Heart left ventricle (tissue), 16 donors: ENCODE measurements around the gene PTPRC. TPM values are rescaled to one million over a fixed set of nuclear protein-coding genes. Genes with fewer than 3 reads are reported as not detected.

Source experiments
- ATAC-seq, 4 donors: fragments of 200-7000 bp; cut with Tn5 transposase; one replicate each; pipeline ENCODE4 v1.9.1; 2020 to 2022; ENCODE audit warnings: moderate library complexity in 4 of 4, mild to moderate bottlenecking in 3 of 4, moderate number of reproducible peaks in 1 of 4
- DNase-seq, 5 donors: peaks; one replicate each; pipeline ENCODE4 v3.0.0-alpha.2; 2020
- H3K27ac ChIP-seq, 12 donors: fragments of 200-600 bp; sonication (generic) in 4 of 12; one replicate each; pipeline versions ENCODE4 v1.5.0 to v1.8.0; 2016 to 2022; ENCODE audit warnings: mild to moderate bottlenecking in 2 of 12
- H3K27me3 ChIP-seq, 9 donors: fragments of 200-600 bp; sonication (generic) in 2 of 9; one replicate each; pipeline versions ENCODE4 v1.5.1 to v1.8.0; 2016 to 2022; ENCODE audit warnings: mild to moderate bottlenecking in 3 of 9
- H3K36me3 ChIP-seq, 9 donors: fragments of 200-600 bp; sonication (generic) in 2 of 9; one replicate each; pipeline versions ENCODE4 v1.5.0 to v1.8.0; 2018 to 2022; ENCODE audit warnings: mild to moderate bottlenecking in 2 of 9
- H3K4me1 ChIP-seq, 12 donors: fragments of 200-600 bp; sonication (generic) in 4 of 12; one replicate each; pipeline versions ENCODE4 v1.5.0 to v1.8.0; 2016 to 2022; ENCODE audit warnings: mild to moderate bottlenecking in 3 of 12
- H3K4me3 ChIP-seq, 12 donors: fragments of 200-600 bp; sonication (generic) in 4 of 12; one replicate each; pipeline versions ENCODE4 v1.5.0 to v1.8.0; 2017 to 2022; ENCODE audit warnings: mild to moderate bottlenecking in 9 of 12, moderate library complexity in 4 of 12
- H3K9me3 ChIP-seq, 12 donors: fragments of 200-600 bp; sonication (generic) in 4 of 12; one replicate each; pipeline versions ENCODE4 v1.5.0 to v1.8.0; 2016 to 2022; ENCODE audit warnings: mild to moderate bottlenecking in 1 of 12
- CTCF ChIP-seq, 12 donors: fragments of 200-600 bp; sonication (generic) in 4 of 12; IDR thresholded peaks; one replicate each; pipeline versions ENCODE4 v1.5.0 to v1.8.0; 2018 to 2022; ENCODE audit warnings: antibody characterized with exemption in 12 of 12, mild to moderate bottlenecking in 5 of 12
- POLR2A ChIP-seq, 2 donors: fragments of 450-650 bp; IDR thresholded peaks; one replicate each; pipeline ENCODE4 v1.6.1; 2017; ENCODE audit warnings: antibody characterized with exemption in 2 of 2, mild to moderate bottlenecking in 2 of 2, moderate library complexity in 2 of 2
- WGBS, 4 donors: extraction: QIAGEN DNeasy Blood & Tissue Kit in 2 of 4; methylation state at CpG; one replicate each; pipeline versions ENCODE4 v1.1.5 to v1.1.7; 2013 to 2018; 5-methylcytosine and 5-hydroxymethylcytosine counted together
- intact Hi-C, 10 donors: fragments of 100-400 bp; cut with DNase I; formaldehyde crosslinking; loops; one replicate each; pipeline versions ENCODE4 v1.11.1 to v1.14.2; 2022
- polyA plus RNA-seq, 2 donors: library from polyadenylated mRNA; stranded (reverse); fragments of 200-250 nt; gene quantifications; one replicate each; pipeline ENCODE4 v1.2.3, GENCODE V29; 2013
- total RNA-seq, 9 donors: library from RNA; depleted of rRNA in 2 of 9; stranded (reverse); fragments of >200 nt in 2 of 9; fragmentation: NEBNext Ultra II Directional in 3 of 9; extraction: Animal tissue kit (Norgen Biotek cat#: 25700) in 3 of 9; gene quantifications; one replicate each; pipeline versions ENCODE4 v1.1.0 to v1.2.4, GENCODE V29; 2016 to 2023
- donor health status: ischemic (EF 13 %, LVEDD 7.1; RV severe dilation, severe dysfunction).
- donor health status: healthy with polysubstance abuse.
- donor health status: DM: no; HTN: yes; CAD: no.
- donor health status: DM: no; HTN: no; CAD: no.
- donor health status: ischemic (EF 25% LVEDD 6.9; RV normal size, moderate dysfunction).
- donor health status: ischemic (EF 25% LVEDD 5.7; RV mildly dilated, moderate dysfunction).
- donor health status: healthy.
- donor health status: DM: yes; HTN: yes; CAD: no.
- donor health status: ischemic (EF 35%, LVEDD 5.7; RV mildly dilated, moderate dysfunction).
- donor health status: nonischemic (EF 11% LVEDD 7.7; RV severe dilation, severe dysfunction).
- donor health status: DM: yes; HTN: yes; CAD: no.
- donor health status: PGD.
- donor health status: ischemic (EF 29% LVEDD 5.4; RV normal size, mild dysfunction).
- donor health status: nonischemic (EF 23%, LVEDD 6.1; RV moderate dilation, normal function).

Gene PTPRC
- total and polyA plus RNA-seq, 11 donors: 0.65 to 99.3 (median 4.4) TPM

GRCh38 chr1:198700016-198700392 is 61.2 kb downstream of the PTPRC start:
- H3K27me3 ChIP-seq: peaks cover 0 to 29% (median 0%) of the 10 kb centered on the region in 9 donors
- TF ChIP-seq CTCF (IDR thresholded peaks at IDR 0.05) (no peak), POLR2A (IDR thresholded peaks at IDR 0.05) (no peak)
- no peak for ATAC-seq
- H3K4me3 ChIP-seq: no peak overlapping the region
- no peaks in the 10 kb centered on the region for H3K9me3 ChIP-seq
- H3K27ac ChIP-seq: no peak overlapping the region
- H3K36me3 ChIP-seq: peaks cover 0 to 74% (median 0%) of the 10 kb centered on the region in 9 donors
- intact Hi-C loops: no loop called here
- H3K4me1 ChIP-seq: peaks cover 0 to 34% (median 0%) of the 10 kb centered on the region in 12 donors
- WGBS, 4 donors: 63 to 79% (median 66%) methylated on average over 1 of the region's 1 CpG
- no peak for DNase-seq

GRCh38 chr1:198700396-198700795 is 61.6 kb downstream of the PTPRC start:
- Histone ChIP-seq H3K9me3 (no peaks in the 10 kb centered on the region), H3K4me1 (peaks cover 0 to 30% (median 0%) of the 10 kb centered on the region in 12 donors), H3K27ac (no peak overlapping the region), H3K27me3 (peaks cover 0 to 29% (median 0%) of the 10 kb centered on the region in 9 donors), H3K4me3 (no peak overlapping the region), H3K36me3 (peaks cover 0 to 74% (median 0%) of the 10 kb centered on the region in 9 donors)
- WGBS, 4 donors: 73 to 89% (median 85%) methylated on average over 1 of the region's 1 CpG
- intact Hi-C loops: no loop called here
- no peak for TF ChIP-seq CTCF (IDR thresholded peaks at IDR 0.05)
- no peak for TF ChIP-seq POLR2A (IDR thresholded peaks at IDR 0.05)
- ATAC-seq (no peak), DNase-seq (no peak)

GRCh38 chr1:198701250-198701649 is 62.4 kb downstream of the PTPRC start:
- Histone ChIP-seq H3K27ac (no peak overlapping the region), H3K4me1 (peaks cover 0 to 22% (median 0%) of the 10 kb centered on the region in 12 donors), H3K36me3 (peaks cover 0 to 83% (median 0%) of the 10 kb centered on the region in 9 donors), H3K9me3 (no peaks in the 10 kb centered on the region), H3K4me3 (no peak overlapping the region), H3K27me3 (peaks cover 0 to 29% (median 0%) of the 10 kb centered on the region in 9 donors)
- DNase-seq (no peak), ATAC-seq (no peak)
- intact Hi-C loops: no loop called here
- WGBS, 4 donors: 23 to 57% (median 54%) methylated on average over 1 of the region's 1 CpG
- no peak for TF ChIP-seq CTCF (IDR thresholded peaks at IDR 0.05)
- no peak for TF ChIP-seq POLR2A (IDR thresholded peaks at IDR 0.05)

GRCh38 chr1:198701766-198702539 is 63.1 kb downstream of the PTPRC start:
- H3K27me3 ChIP-seq: peaks cover 0 to 29% (median 0%) of the 10 kb centered on the region in 9 donors
- TF ChIP-seq POLR2A (IDR thresholded peaks at IDR 0.05) (no peak), CTCF (IDR thresholded peaks at IDR 0.05) (no peak)
- ATAC-seq: no peak

More at GRCh38 chr1:198701766-198702539, 63.1 kb downstream of the PTPRC start:
- H3K36me3 ChIP-seq: peaks cover 0 to 83% (median 0%) of the 10 kb centered on the region in 9 donors
- intact Hi-C loops: no loop called here
- no peaks in the 10 kb centered on the region for H3K9me3 ChIP-seq
- H3K4me3 ChIP-seq: no peak overlapping the region
- peaks cover 0 to 17% (median 0%) of the 10 kb centered on the region in 12 donors for H3K4me1 ChIP-seq
- H3K27ac ChIP-seq: no peak overlapping the region
- no peak for DNase-seq
- WGBS, 4 donors: 73 to 80% (median 78%) methylated on average over 4 of the region's 4 CpGs
